Activated CD8-positive, alpha-beta memory T cell treated with anti-CD3 and anti-CD28 coated beads for 4 hours (primary cell): ENCODE measurements around the gene BRCA2.

Experiments used
- DNase-seq, 2 donors: peaks; one replicate each; pipeline ENCODE4 v3.0.0-alpha.2; 2020; ENCODE audit warnings: low read depth in 2 of 2

BRCA2 gene, protein sequence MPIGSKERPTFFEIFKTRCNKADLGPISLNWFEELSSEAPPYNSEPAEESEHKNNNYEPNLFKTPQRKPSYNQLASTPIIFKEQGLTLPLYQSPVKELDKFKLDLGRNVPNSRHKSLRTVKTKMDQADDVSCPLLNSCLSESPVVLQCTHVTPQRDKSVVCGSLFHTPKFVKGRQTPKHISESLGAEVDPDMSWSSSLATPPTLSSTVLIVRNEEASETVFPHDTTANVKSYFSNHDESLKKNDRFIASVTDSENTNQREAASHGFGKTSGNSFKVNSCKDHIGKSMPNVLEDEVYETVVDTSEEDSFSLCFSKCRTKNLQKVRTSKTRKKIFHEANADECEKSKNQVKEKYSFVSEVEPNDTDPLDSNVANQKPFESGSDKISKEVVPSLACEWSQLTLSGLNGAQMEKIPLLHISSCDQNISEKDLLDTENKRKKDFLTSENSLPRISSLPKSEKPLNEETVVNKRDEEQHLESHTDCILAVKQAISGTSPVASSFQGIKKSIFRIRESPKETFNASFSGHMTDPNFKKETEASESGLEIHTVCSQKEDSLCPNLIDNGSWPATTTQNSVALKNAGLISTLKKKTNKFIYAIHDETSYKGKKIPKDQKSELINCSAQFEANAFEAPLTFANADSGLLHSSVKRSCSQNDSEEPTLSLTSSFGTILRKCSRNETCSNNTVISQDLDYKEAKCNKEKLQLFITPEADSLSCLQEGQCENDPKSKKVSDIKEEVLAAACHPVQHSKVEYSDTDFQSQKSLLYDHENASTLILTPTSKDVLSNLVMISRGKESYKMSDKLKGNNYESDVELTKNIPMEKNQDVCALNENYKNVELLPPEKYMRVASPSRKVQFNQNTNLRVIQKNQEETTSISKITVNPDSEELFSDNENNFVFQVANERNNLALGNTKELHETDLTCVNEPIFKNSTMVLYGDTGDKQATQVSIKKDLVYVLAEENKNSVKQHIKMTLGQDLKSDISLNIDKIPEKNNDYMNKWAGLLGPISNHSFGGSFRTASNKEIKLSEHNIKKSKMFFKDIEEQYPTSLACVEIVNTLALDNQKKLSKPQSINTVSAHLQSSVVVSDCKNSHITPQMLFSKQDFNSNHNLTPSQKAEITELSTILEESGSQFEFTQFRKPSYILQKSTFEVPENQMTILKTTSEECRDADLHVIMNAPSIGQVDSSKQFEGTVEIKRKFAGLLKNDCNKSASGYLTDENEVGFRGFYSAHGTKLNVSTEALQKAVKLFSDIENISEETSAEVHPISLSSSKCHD (N-terminal part only)

DNA sequence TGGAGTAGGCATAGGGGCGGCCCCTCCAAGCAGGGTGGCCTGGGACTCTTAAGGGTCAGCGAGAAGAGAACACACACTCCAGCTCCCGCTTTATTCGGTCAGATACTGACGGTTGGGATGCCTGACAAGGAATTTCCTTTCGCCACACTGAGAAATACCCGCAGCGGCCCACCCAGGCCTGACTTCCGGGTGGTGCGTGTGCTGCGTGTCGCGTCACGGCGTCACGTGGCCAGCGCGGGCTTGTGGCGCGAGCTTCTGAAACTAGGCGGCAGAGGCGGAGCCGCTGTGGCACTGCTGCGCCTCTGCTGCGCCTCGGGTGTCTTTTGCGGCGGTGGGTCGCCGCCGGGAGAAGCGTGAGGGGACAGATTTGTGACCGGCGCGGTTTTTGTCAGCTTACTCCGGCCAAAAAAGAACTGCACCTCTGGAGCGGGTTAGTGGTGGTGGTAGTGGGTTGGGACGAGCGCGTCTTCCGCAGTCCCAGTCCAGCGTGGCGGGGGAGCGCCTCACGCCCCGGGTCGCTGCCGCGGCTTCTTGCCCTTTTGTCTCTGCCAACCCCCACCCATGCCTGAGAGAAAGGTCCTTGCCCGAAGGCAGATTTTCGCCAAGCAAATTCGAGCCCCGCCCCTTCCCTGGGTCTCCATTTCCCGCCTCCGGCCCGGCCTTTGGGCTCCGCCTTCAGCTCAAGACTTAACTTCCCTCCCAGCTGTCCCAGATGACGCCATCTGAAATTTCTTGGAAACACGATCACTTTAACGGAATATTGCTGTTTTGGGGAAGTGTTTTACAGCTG, at the start of gene BRCA2, which contains the start of gene ZAR1L:
Gene BRCA2, plus strand, starts transcription at position 271 of the 790 bp plus-strand sequence. CDS start 953 bp downstream, outside the sequence.
Gene ZAR1L, minus strand, starts transcription at position 126 of the 790 bp plus-strand sequence. CDS start 3,438 bp downstream, outside the sequence.
- DNase-seq: peak; percentile 73 to 75

DNA sequence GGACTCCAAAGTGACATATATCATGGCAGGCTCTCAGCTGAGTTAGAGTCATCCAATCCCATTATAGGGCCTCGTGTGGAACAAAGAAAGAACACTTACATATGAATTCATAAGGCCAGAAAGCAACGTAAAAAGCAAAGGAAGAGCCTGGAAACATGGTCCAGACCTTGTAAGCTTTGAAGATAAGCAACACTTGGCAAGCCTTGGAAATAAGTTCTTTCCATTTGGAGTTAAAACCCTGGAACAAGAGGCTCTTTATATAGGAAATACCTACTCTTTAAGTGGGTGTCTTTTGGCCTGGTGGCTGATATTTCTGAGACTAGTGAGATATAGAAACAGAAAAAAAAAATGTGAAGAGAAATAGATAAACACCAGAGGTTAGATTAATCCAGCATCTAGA, 49.6 kb upstream of the BRCA2 start:
- no peak for DNase-seq

DNA sequence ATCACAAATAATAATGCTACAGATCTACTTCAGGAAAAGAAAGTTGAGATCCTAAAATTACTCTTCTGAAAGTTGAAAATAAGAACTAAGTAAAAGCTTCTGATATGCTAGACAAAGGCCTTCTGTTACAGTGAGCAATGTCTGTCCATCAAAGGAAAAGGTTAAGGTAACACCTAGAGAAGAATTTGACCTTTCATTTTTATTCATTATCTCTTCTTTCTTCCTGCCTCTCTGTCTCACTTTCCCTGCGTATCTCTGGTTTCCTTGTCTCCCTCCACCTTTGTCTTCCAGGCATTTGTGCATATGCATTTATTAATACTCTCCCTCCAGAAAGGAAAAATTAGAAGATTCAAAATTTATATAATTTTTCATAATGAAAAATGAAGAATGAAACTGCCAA, 49.2 kb upstream of the BRCA2 start:
- no peak for DNase-seq

DNA sequence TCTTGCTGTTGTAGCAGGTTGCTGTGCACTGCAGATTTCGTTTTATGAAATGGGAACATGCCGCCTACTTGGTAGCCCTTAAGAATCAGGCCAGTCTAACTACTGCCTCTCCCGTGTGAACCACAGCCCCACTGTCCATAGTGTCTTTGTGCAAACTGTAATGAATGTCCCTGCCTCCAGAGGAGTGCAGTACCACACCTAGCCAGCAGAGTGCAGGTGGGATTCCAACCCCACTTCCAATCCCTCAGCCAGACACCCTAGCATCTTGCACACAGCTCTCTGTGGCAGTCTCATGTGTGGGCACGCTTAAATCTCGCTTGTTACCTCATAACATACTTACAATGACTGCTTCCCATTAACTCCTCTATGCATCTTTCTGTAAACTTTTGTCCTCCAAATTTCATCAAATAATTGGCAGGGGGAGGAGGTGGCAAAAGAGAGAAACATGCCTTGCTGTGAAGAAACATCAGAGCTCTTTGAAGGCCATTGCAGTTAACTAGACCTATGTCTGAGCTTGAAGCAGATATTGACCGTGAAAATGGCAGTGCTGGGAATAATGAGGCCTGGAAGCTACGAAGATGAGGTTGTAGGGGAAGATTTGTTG, 47.4 kb upstream of the BRCA2 start:
- DNase-seq: no peak

DNA sequence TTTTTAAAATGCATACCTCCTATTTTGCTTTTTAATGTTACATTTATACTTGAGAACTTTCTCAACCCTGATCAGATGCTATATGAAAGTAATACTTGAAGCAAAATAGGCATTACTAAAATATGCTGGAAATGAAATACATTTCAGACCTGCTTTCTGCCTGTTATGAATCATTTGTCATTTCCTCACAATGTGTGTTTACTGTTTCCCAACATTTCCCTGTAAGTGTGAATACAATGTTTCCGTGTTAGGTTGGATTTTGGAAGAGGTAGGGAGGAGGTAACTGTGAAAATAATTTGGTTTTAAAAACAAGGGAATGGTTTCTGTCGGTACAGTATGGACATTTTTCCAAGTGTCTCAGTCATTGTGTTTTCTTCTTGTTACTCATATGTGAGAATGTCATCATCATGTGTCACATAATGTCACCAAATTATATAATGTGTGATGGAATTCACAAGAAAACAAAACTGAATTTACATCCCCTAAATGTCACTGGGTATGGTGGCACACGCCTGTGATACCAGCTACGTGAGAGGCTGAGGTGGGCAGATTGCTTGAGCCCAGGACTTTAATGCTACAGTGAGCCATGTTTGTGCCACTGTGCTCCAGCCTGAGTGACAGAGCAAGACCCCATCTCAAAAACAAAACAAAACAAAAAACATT, 43.2 kb upstream of the BRCA2 start:
- DNase-seq: no peak

DNA sequence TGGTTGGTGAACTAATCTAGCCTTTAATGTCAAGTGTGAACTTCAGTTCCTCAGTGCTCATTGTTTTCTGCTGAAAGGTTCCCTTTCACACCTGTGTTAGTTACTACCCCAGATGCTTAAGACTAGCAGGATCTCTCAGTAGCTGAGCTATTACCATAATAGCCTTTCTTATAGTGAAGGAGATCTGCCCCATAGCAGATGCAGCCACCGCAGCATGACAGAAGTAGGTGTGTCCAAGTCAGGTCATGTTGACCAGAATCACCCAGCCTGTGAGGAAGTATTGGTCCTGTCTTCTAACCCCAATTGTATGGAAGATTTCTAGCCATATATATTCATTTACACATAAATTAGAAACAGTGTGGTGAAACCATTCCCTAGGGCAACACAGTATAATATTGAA, 37.5 kb upstream of the BRCA2 start:
- DNase-seq: no peak

DNA sequence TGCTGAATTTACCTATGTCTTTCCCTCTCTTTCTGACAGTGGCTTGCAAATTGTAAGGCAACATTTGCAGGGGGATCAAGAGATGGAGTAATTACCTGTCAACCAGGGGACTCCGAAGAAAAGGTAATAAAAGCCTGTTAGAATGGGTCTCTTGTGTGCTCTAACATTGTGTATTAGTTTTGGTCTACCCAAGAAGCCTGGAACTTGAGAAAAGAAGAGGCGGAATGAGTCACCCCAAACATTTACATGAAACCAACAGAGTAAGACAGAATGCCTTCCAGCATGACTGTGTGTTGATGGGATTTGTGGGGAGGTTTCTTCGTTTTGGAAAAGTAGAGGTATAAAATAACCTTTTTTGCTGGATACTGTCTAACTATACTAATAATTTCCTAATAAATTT, 36.9 kb upstream of the BRCA2 start:
- no peak for DNase-seq

DNA sequence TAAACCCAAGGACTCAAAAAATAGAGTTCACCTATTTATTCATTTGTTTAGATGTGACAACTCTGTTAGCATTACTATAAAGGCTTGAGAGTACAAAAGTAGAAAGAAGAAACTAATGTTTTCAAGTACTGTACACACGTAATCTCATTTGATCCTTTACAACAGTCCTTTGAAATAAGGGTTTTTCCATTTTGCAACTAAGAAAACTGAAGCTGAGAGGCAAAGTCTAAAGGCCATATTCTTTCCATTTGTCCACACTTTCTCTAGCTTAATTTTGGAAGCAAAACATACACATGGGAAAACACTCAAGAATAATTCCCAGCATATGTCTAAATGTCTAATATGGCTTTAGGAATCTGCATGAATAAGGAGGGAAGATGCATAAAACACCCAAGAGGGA, 34.2 kb upstream of the BRCA2 start:
- no peak for DNase-seq

DNA sequence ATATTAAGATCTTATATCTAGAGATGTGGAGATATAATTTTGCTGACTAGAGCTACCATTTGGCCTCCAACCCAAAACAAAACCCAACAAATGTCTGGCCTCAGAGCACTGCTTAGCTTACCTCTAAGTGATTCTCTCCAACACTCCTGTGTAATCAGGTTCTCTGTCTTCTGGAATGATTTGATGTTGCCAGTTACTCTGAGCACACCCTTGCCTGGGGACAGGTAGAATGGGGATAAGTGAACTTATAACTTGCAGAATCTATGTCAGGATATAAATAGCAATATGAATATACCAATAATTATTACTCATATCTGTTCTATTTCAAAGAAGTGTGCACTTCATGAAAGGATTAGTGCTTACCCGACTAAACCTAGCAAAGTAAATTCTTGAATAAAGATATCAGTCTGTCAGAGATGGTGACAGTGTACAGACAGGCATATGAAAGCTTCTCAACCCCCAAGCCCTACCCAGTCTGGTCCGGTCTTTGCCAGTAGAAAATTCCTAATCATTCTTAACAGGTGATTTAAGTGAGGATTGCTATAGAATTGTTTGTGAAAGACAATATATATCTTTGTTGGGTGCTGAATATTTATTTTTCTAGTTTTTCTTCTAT, 33.1 kb upstream of the BRCA2 start:
- DNase-seq: no peak

DNA sequence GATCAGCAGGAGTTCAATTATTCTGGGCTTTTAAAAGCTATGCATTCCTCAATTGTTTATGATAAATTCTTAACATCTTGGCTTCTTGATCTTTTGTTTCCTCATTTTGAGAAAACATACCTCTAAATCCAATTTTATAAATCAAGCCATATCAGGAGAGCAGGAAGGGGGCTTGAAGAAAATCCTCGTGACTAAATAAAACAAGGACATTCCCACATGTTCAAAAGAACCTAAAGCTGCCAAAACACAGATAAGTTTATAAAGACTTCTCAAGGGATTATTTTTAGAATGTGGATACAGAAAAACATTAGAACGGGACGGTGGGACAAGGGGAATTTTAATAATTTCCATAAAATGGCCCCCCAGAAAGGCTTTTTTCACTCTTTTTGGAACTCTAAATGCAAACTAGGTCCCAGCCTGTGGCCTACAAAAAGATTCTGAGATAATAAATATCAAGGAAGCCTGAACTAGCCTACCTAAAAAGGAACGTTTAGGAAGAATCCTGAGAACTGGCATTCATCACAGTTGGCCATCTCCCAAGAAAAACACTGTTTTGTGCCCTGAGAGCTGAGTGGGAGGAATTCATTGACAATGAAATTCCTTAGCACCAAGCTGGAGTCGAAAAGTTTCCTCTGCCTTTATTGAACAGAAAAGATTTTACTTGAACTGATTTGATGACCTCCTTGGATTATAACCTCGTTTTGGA, 30.2 kb upstream of the BRCA2 start:
- DNase-seq: no peak

DNA sequence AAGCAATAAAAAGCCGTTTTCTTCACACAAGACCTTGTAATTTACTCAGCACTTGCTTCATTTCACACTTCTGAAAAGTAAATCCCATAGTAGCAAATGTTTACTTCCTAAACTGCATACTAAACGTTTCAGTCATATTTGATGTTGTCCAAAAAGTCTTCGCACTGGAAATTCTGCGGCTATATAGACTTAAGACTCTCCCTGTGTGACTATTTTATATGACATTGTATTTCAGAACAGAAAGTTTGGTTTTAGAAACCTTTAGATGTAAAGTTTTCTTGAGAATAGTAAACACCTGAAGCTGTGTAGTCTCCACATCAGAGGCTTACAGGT, 29.7 kb upstream of the BRCA2 start:
- no peak for DNase-seq

DNA sequence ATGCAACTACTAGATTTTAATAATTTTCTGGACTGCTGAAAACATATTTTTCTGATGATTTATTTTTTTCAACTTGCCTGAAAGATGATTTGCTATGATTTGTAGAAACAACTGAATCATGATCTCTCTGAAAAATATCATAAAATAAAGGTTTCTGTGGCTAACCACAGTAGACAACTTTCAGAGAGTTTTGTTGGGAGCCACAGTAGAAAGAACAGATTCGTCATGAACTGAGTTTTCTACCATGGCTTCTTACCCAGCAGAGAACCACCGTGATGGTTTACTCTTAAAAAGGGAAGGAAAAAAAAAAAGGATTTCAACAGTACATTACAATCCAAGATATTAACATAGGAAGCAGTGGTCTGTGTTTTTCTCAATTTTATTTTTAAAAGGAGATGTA, 18.1 kb upstream of the BRCA2 start:
- DNase-seq: no peak

DNA sequence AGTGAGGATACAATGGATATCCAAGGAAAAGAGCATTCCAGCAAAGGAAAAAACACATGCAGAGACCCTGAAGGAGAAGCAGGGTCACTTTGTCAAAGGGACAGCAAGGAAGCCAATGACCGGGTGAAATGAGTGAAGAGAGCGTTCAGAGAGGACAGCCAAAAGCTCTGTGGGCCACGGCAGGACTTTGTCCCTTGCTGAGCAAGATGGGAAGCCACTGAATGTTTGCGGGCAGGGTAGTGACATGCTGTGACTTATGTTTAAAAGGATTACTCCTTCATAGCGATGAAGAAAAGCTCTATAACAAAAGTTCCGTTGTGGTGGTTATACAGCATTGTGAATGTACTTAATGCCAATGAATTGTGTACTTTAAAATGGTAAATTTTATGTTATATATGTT, 16.6 kb upstream of the BRCA2 start:
- no peak for DNase-seq

DNA sequence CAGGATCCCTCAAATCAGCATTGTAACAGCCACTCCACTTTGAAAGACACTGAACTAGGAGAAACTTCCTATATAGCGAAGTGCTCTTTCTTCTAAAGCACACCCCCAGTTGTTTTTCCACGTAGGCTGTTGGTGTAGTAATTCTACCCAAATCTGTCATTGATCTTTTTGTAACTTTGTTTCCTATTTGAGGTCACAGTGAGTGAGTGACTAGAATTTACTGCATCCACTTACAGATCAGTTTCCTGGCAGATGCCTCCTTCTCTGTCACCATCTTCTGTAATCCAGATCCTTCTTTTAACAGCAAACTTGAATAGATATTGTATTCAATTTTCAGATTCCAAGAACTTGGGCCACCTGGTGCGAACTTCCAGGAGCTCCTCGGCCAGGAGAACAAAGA, 15.4 kb upstream of the BRCA2 start:
- DNase-seq: no peak

DNA sequence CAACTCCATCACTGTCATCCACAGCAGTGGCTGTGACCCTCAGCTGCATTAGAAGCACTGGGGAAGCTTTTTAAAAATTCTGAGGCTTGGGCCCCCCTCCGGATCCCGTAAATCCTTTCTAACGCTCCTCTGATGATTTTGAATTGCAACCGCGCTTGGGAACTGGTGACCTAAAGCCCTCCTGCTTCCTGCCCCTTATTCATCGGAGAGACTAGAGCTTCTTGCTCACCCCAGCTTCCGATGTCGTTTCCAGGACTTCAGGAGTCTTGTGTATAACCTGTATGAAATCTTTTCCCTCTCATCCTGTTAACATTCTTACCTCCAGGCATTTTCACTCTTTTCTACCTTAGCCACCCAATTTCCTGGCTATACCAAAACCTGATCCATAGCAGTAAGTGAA, 14.9 kb upstream of the BRCA2 start:
- no peak for DNase-seq

DNA sequence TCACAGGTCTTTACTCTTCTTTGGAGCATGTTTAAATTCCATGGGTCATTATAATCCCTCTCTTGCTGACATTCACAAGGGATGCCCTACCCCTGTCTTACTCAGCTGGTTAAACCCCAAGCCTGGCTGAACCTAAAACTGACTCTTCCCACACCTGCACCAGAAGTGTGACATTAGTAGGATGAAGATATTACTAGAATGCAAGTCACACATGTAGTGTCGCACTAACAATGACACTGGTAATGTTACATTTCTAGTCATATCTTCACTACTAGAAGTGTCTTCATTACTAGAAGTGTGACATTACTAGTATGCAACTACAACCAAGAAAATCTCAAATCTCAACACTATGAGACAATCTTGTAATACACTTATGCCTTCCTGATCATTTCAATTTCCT, 14.4 kb upstream of the BRCA2 start:
- DNase-seq: no peak

DNA sequence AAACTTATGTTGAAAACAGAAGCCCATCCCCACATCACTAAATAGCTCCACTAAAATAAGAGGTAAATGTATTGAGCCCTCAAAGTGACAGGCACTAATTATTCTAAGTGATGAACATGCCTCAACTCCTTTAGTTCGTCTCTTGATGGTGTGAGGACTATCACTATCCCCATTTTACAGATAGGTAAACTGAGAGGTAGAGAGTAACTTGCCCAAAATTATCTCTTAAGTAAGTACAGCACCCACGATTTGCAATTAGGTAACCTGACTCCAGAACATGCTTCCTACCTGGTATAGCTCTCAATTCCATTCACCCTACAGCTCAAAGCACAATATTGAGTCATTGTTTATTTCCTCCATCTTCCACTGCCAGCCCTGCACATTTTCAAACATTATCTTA, 12.8 kb upstream of the BRCA2 start:
- DNase-seq: no peak

DNA sequence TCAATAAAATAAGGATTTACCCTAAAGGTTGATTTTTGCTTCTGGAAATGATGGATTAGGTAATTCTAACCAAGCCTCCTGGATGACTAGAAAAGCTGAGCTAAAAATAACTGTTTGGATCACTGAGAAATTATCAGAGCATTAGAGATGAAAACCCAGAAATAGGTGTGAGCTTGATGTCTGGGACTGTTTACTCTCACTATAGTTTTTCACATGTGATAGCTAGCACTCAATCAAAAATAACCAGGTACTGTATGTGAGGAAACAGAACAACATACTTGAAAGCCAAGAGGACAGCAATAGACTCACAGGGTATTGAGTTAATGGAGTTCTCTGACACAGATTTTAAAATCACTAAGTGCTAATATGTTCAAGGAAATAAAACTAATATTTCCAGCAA, 9.7 kb upstream of the BRCA2 start:
- DNase-seq: no peak
